Measurements from ENCODE around the gene KLHL2.
"Not testable (repeated sequence)": the region's sequence is repeated elsewhere in the genome, so short reads cannot be mapped to it uniquely, and the experiment has no call there.

DNA sequence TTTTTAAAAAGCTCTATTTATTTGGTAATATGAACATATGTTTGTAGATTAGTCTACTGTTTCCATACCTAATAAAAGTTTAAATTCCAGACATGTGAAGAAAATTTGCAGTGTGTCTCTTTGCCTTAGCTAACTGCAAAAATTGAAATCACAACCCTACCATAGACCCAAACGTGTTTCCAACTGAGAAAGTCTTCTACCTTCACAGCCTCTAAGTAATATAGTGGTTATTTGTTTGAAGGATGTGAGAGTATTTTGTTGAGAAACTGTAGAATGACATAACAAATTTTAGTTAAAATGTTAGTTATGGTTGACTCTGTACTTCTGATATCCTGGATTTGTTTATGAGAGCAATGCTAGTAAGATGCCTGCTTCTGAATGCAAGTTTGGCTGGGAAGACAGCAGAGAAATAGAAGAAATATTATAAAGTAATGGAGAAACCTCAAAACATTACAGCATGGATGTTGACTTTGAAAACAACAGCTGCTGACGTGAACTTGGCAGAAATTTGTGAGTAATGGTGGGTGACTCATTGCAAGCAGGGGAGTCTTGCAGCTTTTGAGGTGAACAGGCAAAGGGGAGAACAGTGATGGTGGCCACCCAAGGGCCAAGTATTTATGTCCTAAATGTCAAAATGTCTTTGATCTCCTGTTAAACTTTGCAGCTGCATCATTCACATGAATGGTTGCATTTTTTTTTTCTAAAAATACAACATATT is 7.8 kb downstream of the KLHL2 start:
- TF ChIP-seq, protein P1, sequence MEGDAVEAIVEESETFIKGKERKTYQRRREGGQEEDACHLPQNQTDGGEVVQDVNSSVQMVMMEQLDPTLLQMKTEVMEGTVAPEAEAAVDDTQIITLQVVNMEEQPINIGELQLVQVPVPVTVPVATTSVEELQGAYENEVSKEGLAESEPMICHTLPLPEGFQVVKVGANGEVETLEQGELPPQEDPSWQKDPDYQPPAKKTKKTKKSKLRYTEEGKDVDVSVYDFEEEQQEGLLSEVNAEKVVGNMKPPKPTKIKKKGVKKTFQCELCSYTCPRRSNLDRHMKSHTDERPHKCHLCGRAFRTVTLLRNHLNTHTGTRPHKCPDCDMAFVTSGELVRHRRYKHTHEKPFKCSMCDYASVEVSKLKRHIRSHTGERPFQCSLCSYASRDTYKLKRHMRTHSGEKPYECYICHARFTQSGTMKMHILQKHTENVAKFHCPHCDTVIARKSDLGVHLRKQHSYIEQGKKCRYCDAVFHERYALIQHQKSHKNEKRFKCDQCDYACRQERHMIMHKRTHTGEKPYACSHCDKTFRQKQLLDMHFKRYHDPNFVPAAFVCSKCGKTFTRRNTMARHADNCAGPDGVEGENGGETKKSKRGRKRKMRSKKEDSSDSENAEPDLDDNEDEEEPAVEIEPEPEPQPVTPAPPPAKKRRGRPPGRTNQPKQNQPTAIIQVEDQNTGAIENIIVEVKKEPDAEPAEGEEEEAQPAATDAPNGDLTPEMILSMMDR (IDR thresholded peaks at IDR 0.05), result not testable (repeated sequence)
- not testable (repeated sequence) for TF ChIP-seq NFYB (CRISPR knock-in tag; conservative IDR thresholded peaks at IDR 0.05; ENCODE audit: low read depth); ZNF232 (CRISPR knock-in tag; IDR thresholded peaks at IDR 0.05); RELA (CRISPR knock-in tag; IDR thresholded peaks at IDR 0.05; ENCODE audit: borderline replicate concordance); NR2C2 (CRISPR knock-in tag; IDR thresholded peaks at IDR 0.05); SMAD3 (CRISPR knock-in tag; IDR thresholded peaks at IDR 0.05; ENCODE audit: borderline replicate concordance); SP1 (CRISPR knock-in tag; conservative IDR thresholded peaks at IDR 0.05); KAT7 (CRISPR knock-in tag; IDR thresholded peaks at IDR 0.05; ENCODE audit: borderline replicate concordance); HMGA2 (CRISPR knock-in tag; IDR thresholded peaks at IDR 0.05)
- TF ChIP-seq, protein P2, sequence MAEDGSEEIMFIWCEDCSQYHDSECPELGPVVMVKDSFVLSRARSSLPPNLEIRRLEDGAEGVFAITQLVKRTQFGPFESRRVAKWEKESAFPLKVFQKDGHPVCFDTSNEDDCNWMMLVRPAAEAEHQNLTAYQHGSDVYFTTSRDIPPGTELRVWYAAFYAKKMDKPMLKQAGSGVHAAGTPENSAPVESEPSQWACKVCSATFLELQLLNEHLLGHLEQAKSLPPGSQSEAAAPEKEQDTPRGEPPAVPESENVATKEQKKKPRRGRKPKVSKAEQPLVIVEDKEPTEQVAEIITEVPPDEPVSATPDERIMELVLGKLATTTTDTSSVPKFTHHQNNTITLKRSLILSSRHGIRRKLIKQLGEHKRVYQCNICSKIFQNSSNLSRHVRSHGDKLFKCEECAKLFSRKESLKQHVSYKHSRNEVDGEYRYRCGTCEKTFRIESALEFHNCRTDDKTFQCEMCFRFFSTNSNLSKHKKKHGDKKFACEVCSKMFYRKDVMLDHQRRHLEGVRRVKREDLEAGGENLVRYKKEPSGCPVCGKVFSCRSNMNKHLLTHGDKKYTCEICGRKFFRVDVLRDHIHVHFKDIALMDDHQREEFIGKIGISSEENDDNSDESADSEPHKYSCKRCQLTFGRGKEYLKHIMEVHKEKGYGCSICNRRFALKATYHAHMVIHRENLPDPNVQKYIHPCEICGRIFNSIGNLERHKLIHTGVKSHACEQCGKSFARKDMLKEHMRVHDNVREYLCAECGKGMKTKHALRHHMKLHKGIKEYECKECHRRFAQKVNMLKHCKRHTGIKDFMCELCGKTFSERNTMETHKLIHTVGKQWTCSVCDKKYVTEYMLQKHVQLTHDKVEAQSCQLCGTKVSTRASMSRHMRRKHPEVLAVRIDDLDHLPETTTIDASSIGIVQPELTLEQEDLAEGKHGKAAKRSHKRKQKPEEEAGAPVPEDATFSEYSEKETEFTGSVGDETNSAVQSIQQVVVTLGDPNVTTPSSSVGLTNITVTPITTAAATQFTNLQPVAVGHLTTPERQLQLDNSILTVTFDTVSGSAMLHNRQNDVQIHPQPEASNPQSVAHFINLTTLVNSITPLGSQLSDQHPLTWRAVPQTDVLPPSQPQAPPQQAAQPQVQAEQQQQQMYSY (CRISPR knock-in tag; IDR thresholded peaks at IDR 0.05), result not testable (repeated sequence)
- TF ChIP-seq, protein P3, sequence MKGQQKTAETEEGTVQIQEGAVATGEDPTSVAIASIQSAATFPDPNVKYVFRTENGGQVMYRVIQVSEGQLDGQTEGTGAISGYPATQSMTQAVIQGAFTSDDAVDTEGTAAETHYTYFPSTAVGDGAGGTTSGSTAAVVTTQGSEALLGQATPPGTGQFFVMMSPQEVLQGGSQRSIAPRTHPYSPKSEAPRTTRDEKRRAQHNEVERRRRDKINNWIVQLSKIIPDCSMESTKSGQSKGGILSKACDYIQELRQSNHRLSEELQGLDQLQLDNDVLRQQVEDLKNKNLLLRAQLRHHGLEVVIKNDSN (CRISPR knock-in tag; IDR thresholded peaks at IDR 0.05), result not testable (repeated sequence)
- TF ChIP-seq, protein P4, sequence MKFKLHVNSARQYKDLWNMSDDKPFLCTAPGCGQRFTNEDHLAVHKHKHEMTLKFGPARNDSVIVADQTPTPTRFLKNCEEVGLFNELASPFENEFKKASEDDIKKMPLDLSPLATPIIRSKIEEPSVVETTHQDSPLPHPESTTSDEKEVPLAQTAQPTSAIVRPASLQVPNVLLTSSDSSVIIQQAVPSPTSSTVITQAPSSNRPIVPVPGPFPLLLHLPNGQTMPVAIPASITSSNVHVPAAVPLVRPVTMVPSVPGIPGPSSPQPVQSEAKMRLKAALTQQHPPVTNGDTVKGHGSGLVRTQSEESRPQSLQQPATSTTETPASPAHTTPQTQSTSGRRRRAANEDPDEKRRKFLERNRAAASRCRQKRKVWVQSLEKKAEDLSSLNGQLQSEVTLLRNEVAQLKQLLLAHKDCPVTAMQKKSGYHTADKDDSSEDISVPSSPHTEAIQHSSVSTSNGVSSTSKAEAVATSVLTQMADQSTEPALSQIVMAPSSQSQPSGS (CRISPR knock-in tag; IDR thresholded peaks at IDR 0.05; ENCODE audit: borderline replicate concordance, low read depth), result not testable (repeated sequence)

Data from WTC11 (cell line).